Activated T-cell treated with anti-CD3 and anti-CD28 coated beads, Interleukin-2, amount 50 U/mL, for 72 hours (primary cell): Measurements from ENCODE around the gene SOBP. TPM values are rescaled to one million over a fixed set of nuclear protein-coding genes. Genes with fewer than 3 reads are reported as not detected.
"Not testable (repeated sequence)": the region's sequence is repeated elsewhere in the genome, so short reads cannot be mapped to it uniquely, and the experiment has no call there.

Experiments used
- ATAC-seq, 2 donors: fragments of 150-1000 bp; cut with Tn5 transposase; replicated peaks in 1 of 2; 2 replicates each; pipeline ENCODE4 v1.10.0; 2021; ENCODE audit warnings: moderate library complexity in 2 of 2, mild to moderate bottlenecking in 1 of 2
- DNase-seq, 2 donors: peaks; one replicate each; pipeline ENCODE4 v3.0.0; 2021 to 2022; ENCODE audit warnings: mixed read lengths in 1 of 2
- H3K27ac Mint-ChIP-seq: one replicate; pipeline ENCODE4 v1.8.0; 2022; ENCODE audit warnings: mild to moderate bottlenecking, moderate library complexity, mixed read lengths
- H3K27me3 Mint-ChIP-seq: one replicate; pipeline ENCODE4 v1.8.0; 2022; ENCODE audit warnings: low read depth, mixed read lengths
- H3K36me3 Mint-ChIP-seq, 2 donors: one replicate each; pipeline ENCODE4 v1.8.0; 2022; ENCODE audit warnings: mixed read lengths in 2 of 2, mild to moderate bottlenecking in 1 of 2; ENCODE audit not compliant: insufficient read depth in 2 of 2
- H3K4me1 Mint-ChIP-seq: one replicate; pipeline ENCODE4 v1.8.0; 2022; ENCODE audit warnings: low read depth, mixed read lengths
- H3K4me3 Mint-ChIP-seq, 2 donors: one replicate each; pipeline ENCODE4 v1.8.0; 2022; ENCODE audit warnings: mild to moderate bottlenecking in 2 of 2, mixed read lengths in 2 of 2, moderate library complexity in 2 of 2
- H3K9me3 Mint-ChIP-seq, 2 donors: one replicate each; pipeline ENCODE4 v1.8.0; 2022; ENCODE audit warnings: mixed read lengths in 2 of 2
- total RNA-seq, 2 donors: library from RNA; stranded (reverse); gene quantifications; one replicate each; pipeline ENCODE4 v1.2.3, GENCODE V29; 2022

Gene SOBP
- total RNA-seq, 2 donors from 2014 or later = 0.44 to 0.91 TPM

GRCh38 chr6:107466062-107466461, 23.9 kb upstream of the SOBP start:
- H3K36me3 Mint-ChIP-seq = no peaks in the 10 kb centered on the region
- peaks cover 14% of the 10 kb centered on the region for H3K27me3 Mint-ChIP-seq
- ATAC-seq = no peak
- no peak overlapping the region for H3K4me3 Mint-ChIP-seq
- no peaks in the 10 kb centered on the region for H3K4me1 Mint-ChIP-seq
- no peak overlapping the region for H3K27ac Mint-ChIP-seq
- H3K9me3 Mint-ChIP-seq = no peaks in the 10 kb centered on the region
- DNase-seq = no peak

- no peak for DNase-seq
- H3K4me1 Mint-ChIP-seq = no peaks in the 10 kb centered on the region
- H3K27me3 Mint-ChIP-seq = peaks cover 27% of the 10 kb centered on the region
- H3K36me3 Mint-ChIP-seq = no peaks in the 10 kb centered on the region
- no peaks in the 10 kb centered on the region for H3K9me3 Mint-ChIP-seq
- no peak overlapping the region for H3K27ac Mint-ChIP-seq
- no peak for ATAC-seq
- no peak overlapping the region for H3K4me3 Mint-ChIP-seq
Observed at GRCh38 chr6:107470364-107470763, 19.6 kb upstream of the SOBP start.

- no peak for DNase-seq
- no peak for ATAC-seq
- H3K36me3 Mint-ChIP-seq = no peaks in the 10 kb centered on the region
- no peak overlapping the region for H3K27ac Mint-ChIP-seq
- no peak overlapping the region for H3K4me3 Mint-ChIP-seq
- H3K9me3 Mint-ChIP-seq = no peaks in the 10 kb centered on the region
- peaks cover 19% of the 10 kb centered on the region for H3K27me3 Mint-ChIP-seq
- H3K4me1 Mint-ChIP-seq = no peaks in the 10 kb centered on the region
Observed at GRCh38 chr6:107473660-107474059, 16.3 kb upstream of the SOBP start.

GRCh38 chr6:107475360-107475759, 14.6 kb upstream of the SOBP start:
- H3K4me1 Mint-ChIP-seq, H3K27ac Mint-ChIP-seq, H3K36me3 Mint-ChIP-seq, H3K4me3 Mint-ChIP-seq, H3K9me3 Mint-ChIP-seq, ATAC-seq, DNase-seq: not testable (repeated sequence)
- H3K27me3 Mint-ChIP-seq = peaks cover 25% of the 10 kb centered on the region

- not testable (repeated sequence) for H3K4me1 Mint-ChIP-seq, H3K36me3 Mint-ChIP-seq, H3K9me3 Mint-ChIP-seq, H3K27ac Mint-ChIP-seq, ATAC-seq, H3K4me3 Mint-ChIP-seq, DNase-seq
- peaks cover 29% of the 10 kb centered on the region for H3K27me3 Mint-ChIP-seq
Observed at GRCh38 chr6:107475826-107476225, 14.1 kb upstream of the SOBP start.

- Mint-ChIP-seq H3K27me3 (peaks cover 27% of the 10 kb centered on the region), H3K36me3 (no peaks in the 10 kb centered on the region), H3K4me3 (no peak overlapping the region), H3K27ac (no peak overlapping the region), H3K9me3 (no peaks in the 10 kb centered on the region), H3K4me1 (no peaks in the 10 kb centered on the region)
- no peak for DNase-seq
- ATAC-seq = no peak
Observed at GRCh38 chr6:107479089-107479690, 10.7 kb upstream of the SOBP start.

GRCh38 chr6:107485157-107485556, 4.8 kb upstream of the SOBP start:
- peaks cover 45% of the 10 kb centered on the region for H3K27me3 Mint-ChIP-seq
- H3K27ac Mint-ChIP-seq = no peak overlapping the region
- DNase-seq = no peak
- H3K4me1 Mint-ChIP-seq = peaks cover 15% of the 10 kb centered on the region
- no peak for ATAC-seq
- H3K9me3 Mint-ChIP-seq = no peaks in the 10 kb centered on the region
- peaks cover 3 to 5% of the 10 kb centered on the region in 2 donors for H3K36me3 Mint-ChIP-seq
- no peak overlapping the region for H3K4me3 Mint-ChIP-seq

- H3K4me1 Mint-ChIP-seq = peaks cover 21% of the 10 kb centered on the region
- peaks cover 4 to 5% of the 10 kb centered on the region in 2 donors for H3K36me3 Mint-ChIP-seq
- DNase-seq (no peak), ATAC-seq (no peak)
- H3K9me3 Mint-ChIP-seq = no peaks in the 10 kb centered on the region
- H3K4me3 Mint-ChIP-seq = peak overlapping the region; percentile 89 to 93
- H3K27ac Mint-ChIP-seq = peak overlapping the region; percentile 10
- H3K27me3 Mint-ChIP-seq = peaks cover 36% of the 10 kb centered on the region
Observed at GRCh38 chr6:107488174-107488874, 1.6 kb upstream of the SOBP start.

- peaks cover 21% of the 10 kb centered on the region for H3K4me1 Mint-ChIP-seq
- peaks cover 4 to 5% of the 10 kb centered on the region in 2 donors for H3K36me3 Mint-ChIP-seq
- peak; percentile 24 to 25 for DNase-seq
- H3K9me3 Mint-ChIP-seq = no peaks in the 10 kb centered on the region
- H3K27me3 Mint-ChIP-seq = peaks cover 32% of the 10 kb centered on the region
- peak overlapping the region; percentile 89 to 93 for H3K4me3 Mint-ChIP-seq
- H3K27ac Mint-ChIP-seq = peak overlapping the region; percentile 20
- ATAC-seq = peak; percentile 22 to 35
Observed at GRCh38 chr6:107488875-107489635, 862 bp upstream of the SOBP start.

GRCh38 chr6:107490566-107491137, 735 bp downstream of the SOBP start:
- DNase-seq (peak; percentile 10 to 20), ATAC-seq (peak; percentile 12 to 26)
- Mint-ChIP-seq H3K27me3 (peaks cover 36% of the 10 kb centered on the region), H3K4me1 (peaks cover 27% of the 10 kb centered on the region), H3K36me3 (peaks cover 4 to 5% of the 10 kb centered on the region in 2 donors), H3K4me3 (peak overlapping the region; percentile 89 to 93), H3K27ac (peak overlapping the region; percentile 35), H3K9me3 (no peaks in the 10 kb centered on the region)

- no peak overlapping the region for H3K27ac Mint-ChIP-seq
- ATAC-seq = peak; percentile 6 to 18
- peaks cover 27% of the 10 kb centered on the region for H3K4me1 Mint-ChIP-seq
- no peaks in the 10 kb centered on the region for H3K9me3 Mint-ChIP-seq
- DNase-seq = peak; percentile 23 to 26
- H3K36me3 Mint-ChIP-seq = peaks cover 4 to 5% of the 10 kb centered on the region in 2 donors
- H3K27me3 Mint-ChIP-seq = peaks cover 36% of the 10 kb centered on the region
- peak overlapping the region; percentile 89 to 93 for H3K4me3 Mint-ChIP-seq
Observed at GRCh38 chr6:107491138-107491609, 1.3 kb downstream of the SOBP start.

- H3K4me3 Mint-ChIP-seq = peak overlapping the region; percentile 89 to 93
- peaks cover 4 to 5% of the 10 kb centered on the region in 2 donors for H3K36me3 Mint-ChIP-seq
- no peak for ATAC-seq
- H3K27me3 Mint-ChIP-seq = peaks cover 30% of the 10 kb centered on the region
- no peak for DNase-seq
- H3K9me3 Mint-ChIP-seq = no peaks in the 10 kb centered on the region
- peak overlapping the region; percentile 52 for H3K27ac Mint-ChIP-seq
- H3K4me1 Mint-ChIP-seq = peaks cover 27% of the 10 kb centered on the region
Observed at GRCh38 chr6:107491760-107492660, 2.1 kb downstream of the SOBP start.
